Immature natural killer cell (primary cell): ENCODE measurements around the gene ATP9B. TPM values are rescaled to one million over a fixed set of nuclear protein-coding genes. Genes with fewer than 3 reads are reported as not detected.

Experiments used
- DNase-seq, 3 donors: peaks; one replicate each; pipeline ENCODE4 v3.0.0; 2022; ENCODE audit warnings: mixed read lengths in 1 of 3
- H3K27ac Mint-ChIP-seq, 6 donors: one replicate each; pipeline ENCODE4 v1.8.0; 2020; ENCODE audit warnings: mixed read lengths in 6 of 6, mild to moderate bottlenecking in 5 of 6, inconsistent platforms in 4 of 6, moderate library complexity in 3 of 6
- H3K27me3 Mint-ChIP-seq, 3 donors: one replicate each; pipeline ENCODE4 v1.8.0; 2020 to 2021; ENCODE audit warnings: low read depth in 3 of 3, mild to moderate bottlenecking in 3 of 3, mixed read lengths in 3 of 3, moderate library complexity in 3 of 3, inconsistent platforms in 1 of 3
- H3K36me3 Mint-ChIP-seq, 3 donors: one replicate each; pipeline ENCODE4 v1.8.0; 2020; ENCODE audit warnings: mixed read lengths in 3 of 3, inconsistent platforms in 2 of 3, mild to moderate bottlenecking in 2 of 3
- H3K4me1 Mint-ChIP-seq, 2 donors: one replicate each; pipeline ENCODE4 v1.8.0; 2020; ENCODE audit warnings: inconsistent platforms in 2 of 2, mild to moderate bottlenecking in 2 of 2, mixed read lengths in 2 of 2, moderate library complexity in 1 of 2
- H3K4me3 Mint-ChIP-seq, 5 donors: one replicate each; pipeline ENCODE4 v1.8.0; 2020; ENCODE audit warnings: mild to moderate bottlenecking in 5 of 5, mixed read lengths in 5 of 5, inconsistent platforms in 3 of 5, moderate library complexity in 3 of 5
- H3K9me3 Mint-ChIP-seq, 6 donors: one replicate each; pipeline ENCODE4 v1.8.0; 2020; ENCODE audit warnings: mild to moderate bottlenecking in 6 of 6, mixed read lengths in 6 of 6, inconsistent platforms in 4 of 6, moderate library complexity in 3 of 6
- polyA plus RNA-seq, 3 donors: library from polyadenylated mRNA; unstranded; fragments of 300-500 nt; fragmentation: Illumina TruSeq; gene quantifications; one replicate each; pipeline ENCODE4 v1.2.3, GENCODE V29; 2021

Gene ATP9B
- polyA plus RNA-seq, 3 donors from 2014 or later, result 11.4 to 16.9 (median 11.5) TPM

- DNase-seq, result no peak
- Mint-ChIP-seq H3K9me3 (peaks cover 0 to 2% (median 0%) of the 10 kb centered on the region in 6 donors), H3K36me3 (peaks cover 0 to 4% (median 0%) of the 10 kb centered on the region in 3 donors), H3K4me3 (no peak overlapping the region), H3K4me1 (peaks cover 10 to 13% of the 10 kb centered on the region in 2 donors), H3K27ac (no peak overlapping the region), H3K27me3 (peaks cover 6 to 41% (median 29%) of the 10 kb centered on the region in 3 donors)
These were observed 318.8 kb downstream of the ATP9B start for GRCh38 chr18:79388043-79388442.

- H3K36me3 Mint-ChIP-seq, result peaks cover 0 to 4% (median 0%) of the 10 kb centered on the region in 3 donors
- H3K27me3 Mint-ChIP-seq, result peaks cover 6 to 45% (median 35%) of the 10 kb centered on the region in 3 donors
- no peak for DNase-seq
- H3K27ac Mint-ChIP-seq, result no peak overlapping the region
- peaks cover 0 to 2% (median 0%) of the 10 kb centered on the region in 6 donors for H3K9me3 Mint-ChIP-seq
- no peak overlapping the region for H3K4me3 Mint-ChIP-seq
- H3K4me1 Mint-ChIP-seq, result peaks cover 14 to 19% of the 10 kb centered on the region in 2 donors
These were observed 320.5 kb downstream of the ATP9B start for GRCh38 chr18:79389689-79390088.

- peak overlapping the region; percentile 22 to 79 (median 62) for H3K4me3 Mint-ChIP-seq
- peaks cover 0 to 4% (median 0%) of the 10 kb centered on the region in 3 donors for H3K36me3 Mint-ChIP-seq
- peaks cover 7 to 45% (median 37%) of the 10 kb centered on the region in 3 donors for H3K27me3 Mint-ChIP-seq
- H3K4me1 Mint-ChIP-seq, result peaks cover 17 to 24% of the 10 kb centered on the region in 2 donors
- peak overlapping the region in 1 of 6 donors; percentile 82 for H3K27ac Mint-ChIP-seq
- peaks cover 0 to 2% (median 0%) of the 10 kb centered on the region in 6 donors for H3K9me3 Mint-ChIP-seq
- no peak for DNase-seq
These were observed 323.0 kb downstream of the ATP9B start for GRCh38 chr18:79392226-79392625.

- Mint-ChIP-seq H3K27me3 (peaks cover 7 to 38% (median 35%) of the 10 kb centered on the region in 3 donors), H3K27ac (peak overlapping the region in 2 of 6 donors; percentile 56 to 74), H3K4me3 (peak overlapping the region; percentile 85 to 95 (median 89)), H3K9me3 (peaks cover 0 to 2% (median 0%) of the 10 kb centered on the region in 6 donors), H3K4me1 (peaks cover 17 to 24% of the 10 kb centered on the region in 2 donors), H3K36me3 (peaks cover 0 to 4% (median 0%) of the 10 kb centered on the region in 3 donors)
- no peak for DNase-seq
These were observed 324.0 kb downstream of the ATP9B start for GRCh38 chr18:79393181-79393634.

- Mint-ChIP-seq H3K9me3 (peaks cover 0 to 2% (median 0%) of the 10 kb centered on the region in 6 donors), H3K4me3 (peak overlapping the region; percentile 85 to 95 (median 89)), H3K4me1 (peaks cover 21 to 27% of the 10 kb centered on the region in 2 donors), H3K27ac (peak overlapping the region in 4 of 6 donors; percentile 56 to 77 (median 74)), H3K36me3 (peaks cover 0 to 4% (median 0%) of the 10 kb centered on the region in 3 donors), H3K27me3 (peaks cover 7 to 39% (median 34%) of the 10 kb centered on the region in 3 donors)
- DNase-seq, result peak in 2 of 3 donors; percentile 39 to 44
These were observed 324.7 kb downstream of the ATP9B start for GRCh38 chr18:79393635-79394533.

- DNase-seq, result peak; percentile 57 to 64 (median 60)
- Mint-ChIP-seq H3K9me3 (peaks cover 0 to 2% (median 0%) of the 10 kb centered on the region in 6 donors), H3K27ac (peak overlapping the region in 5 of 6 donors; percentile 35 to 82 (median 40)), H3K36me3 (peaks cover 0 to 4% (median 0%) of the 10 kb centered on the region in 3 donors), H3K27me3 (peaks cover 6 to 38% (median 28%) of the 10 kb centered on the region in 3 donors), H3K4me3 (peak overlapping the region; percentile 80 to 90 (median 84)), H3K4me1 (peaks cover 24 to 31% of the 10 kb centered on the region in 2 donors)
These were observed 325.5 kb downstream of the ATP9B start for GRCh38 chr18:79394534-79395307.

GRCh38 chr18:79395308-79395640, 326.1 kb downstream of the ATP9B start:
- Mint-ChIP-seq H3K36me3 (peaks cover 0 to 4% (median 0%) of the 10 kb centered on the region in 3 donors), H3K27me3 (peaks cover 6 to 36% (median 28%) of the 10 kb centered on the region in 3 donors), H3K4me3 (peak overlapping the region; percentile 80 to 90 (median 84)), H3K4me1 (peaks cover 24 to 31% of the 10 kb centered on the region in 2 donors), H3K9me3 (peaks cover 0 to 2% (median 0%) of the 10 kb centered on the region in 6 donors), H3K27ac (peak overlapping the region in 2 of 6 donors; percentile 40 to 79)
- no peak for DNase-seq

- peaks cover 0 to 2% (median 0%) of the 10 kb centered on the region in 6 donors for H3K9me3 Mint-ChIP-seq
- peaks cover 7 to 31% (median 27%) of the 10 kb centered on the region in 3 donors for H3K27me3 Mint-ChIP-seq
- H3K4me1 Mint-ChIP-seq, result peaks cover 25 to 32% of the 10 kb centered on the region in 2 donors
- H3K27ac Mint-ChIP-seq, result peak within 1 kb of the TSS in 5 of 6 donors; percentile 35 to 82 (median 40)
- peak within 1 kb of the TSS; percentile 80 to 90 (median 84) for H3K4me3 Mint-ChIP-seq
- DNase-seq, result peak; percentile 41 to 43 (median 42)
- H3K36me3 Mint-ChIP-seq, result peaks cover 0 to 4% (median 0%) of the 10 kb centered on the region in 3 donors
These were observed 326.7 kb downstream of the ATP9B start, which contains the start of gene NFATC1 for GRCh38 chr18:79395761-79396404. Gene NFATC1 (plus strand): TSS chr18:79395930. CDS start chr18:79396225, 295 bp downstream.

GRCh38 chr18:79396431-79397246, 327.4 kb downstream of the ATP9B start:
- Mint-ChIP-seq H3K27me3 (peaks cover 9 to 28% (median 26%) of the 10 kb centered on the region in 3 donors), H3K4me3 (peak overlapping the region in 1 of 5 donors; percentile 53), H3K36me3 (peaks cover 0 to 4% (median 0%) of the 10 kb centered on the region in 3 donors), H3K9me3 (peaks cover 0 to 2% (median 0%) of the 10 kb centered on the region in 6 donors), H3K4me1 (peaks cover 31 to 39% of the 10 kb centered on the region in 2 donors), H3K27ac (no peak overlapping the region)
- DNase-seq, result no peak

- peaks cover 7 to 23% (median 22%) of the 10 kb centered on the region in 3 donors for H3K27me3 Mint-ChIP-seq
- H3K9me3 Mint-ChIP-seq, result no peaks in the 10 kb centered on the region
- DNase-seq, result no peak
- H3K36me3 Mint-ChIP-seq, result peaks cover 0 to under 1% (median 0%) of the 10 kb centered on the region in 3 donors
- peak overlapping the region in 3 of 5 donors; percentile 30 to 44 (median 43) for H3K4me3 Mint-ChIP-seq
- peaks cover 30 to 38% of the 10 kb centered on the region in 2 donors for H3K4me1 Mint-ChIP-seq
- H3K27ac Mint-ChIP-seq, result no peak overlapping the region
These were observed 328.1 kb downstream of the ATP9B start for GRCh38 chr18:79397247-79397829.

GRCh38 chr18:79397830-79398761, 328.9 kb downstream of the ATP9B start:
- Mint-ChIP-seq H3K27me3 (peaks cover 5 to 18% (median 17%) of the 10 kb centered on the region in 3 donors), H3K27ac (no peak overlapping the region), H3K4me3 (peak overlapping the region; percentile 44 to 89 (median 84)), H3K4me1 (peaks cover 31 to 38% of the 10 kb centered on the region in 2 donors), H3K36me3 (no peaks in the 10 kb centered on the region), H3K9me3 (no peaks in the 10 kb centered on the region)
- DNase-seq, result no peak
